A172 (cell line): ENCODE measurements around the gene CD4. TPM values are rescaled to one million over a fixed set of nuclear protein-coding genes. Genes with fewer than 3 reads are reported as not detected.

Experiments used
- DNase-seq: peaks from one replicate; pipeline ENCODE4 v3.0.0-alpha.2; 2015; ENCODE audit warnings: low spot score
- total RNA-seq: library from RNA; depleted of rRNA; stranded (reverse); fragments of >200 nt; shearing (Covaris generic); gene quantifications from 2 replicates; pipeline ENCODE4 v1.2.3, GENCODE V29; 2014

Gene CD4
- total RNA-seq, 1 experiment from 2014 or later: not detected

DNA sequence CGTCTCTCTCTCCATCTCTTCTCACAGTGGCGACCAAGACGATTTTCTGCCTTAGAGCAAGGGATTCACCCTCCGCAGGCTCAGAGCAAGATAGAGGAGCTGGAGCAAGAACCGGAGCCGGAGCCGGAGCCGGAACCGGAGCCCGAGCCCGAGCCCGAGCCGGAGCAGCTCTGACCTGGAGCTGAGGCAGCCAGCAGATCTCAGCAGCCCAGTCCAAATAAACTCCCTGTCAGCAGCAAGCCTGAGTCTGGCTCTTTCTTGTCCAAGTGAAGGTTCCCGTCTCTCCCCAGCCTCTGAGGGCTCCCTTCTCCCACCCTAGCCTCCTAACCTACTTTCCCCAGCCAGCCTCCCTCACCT lies 11.1 kb upstream of the CD4 start:
- DNase-seq: no peak

DNA sequence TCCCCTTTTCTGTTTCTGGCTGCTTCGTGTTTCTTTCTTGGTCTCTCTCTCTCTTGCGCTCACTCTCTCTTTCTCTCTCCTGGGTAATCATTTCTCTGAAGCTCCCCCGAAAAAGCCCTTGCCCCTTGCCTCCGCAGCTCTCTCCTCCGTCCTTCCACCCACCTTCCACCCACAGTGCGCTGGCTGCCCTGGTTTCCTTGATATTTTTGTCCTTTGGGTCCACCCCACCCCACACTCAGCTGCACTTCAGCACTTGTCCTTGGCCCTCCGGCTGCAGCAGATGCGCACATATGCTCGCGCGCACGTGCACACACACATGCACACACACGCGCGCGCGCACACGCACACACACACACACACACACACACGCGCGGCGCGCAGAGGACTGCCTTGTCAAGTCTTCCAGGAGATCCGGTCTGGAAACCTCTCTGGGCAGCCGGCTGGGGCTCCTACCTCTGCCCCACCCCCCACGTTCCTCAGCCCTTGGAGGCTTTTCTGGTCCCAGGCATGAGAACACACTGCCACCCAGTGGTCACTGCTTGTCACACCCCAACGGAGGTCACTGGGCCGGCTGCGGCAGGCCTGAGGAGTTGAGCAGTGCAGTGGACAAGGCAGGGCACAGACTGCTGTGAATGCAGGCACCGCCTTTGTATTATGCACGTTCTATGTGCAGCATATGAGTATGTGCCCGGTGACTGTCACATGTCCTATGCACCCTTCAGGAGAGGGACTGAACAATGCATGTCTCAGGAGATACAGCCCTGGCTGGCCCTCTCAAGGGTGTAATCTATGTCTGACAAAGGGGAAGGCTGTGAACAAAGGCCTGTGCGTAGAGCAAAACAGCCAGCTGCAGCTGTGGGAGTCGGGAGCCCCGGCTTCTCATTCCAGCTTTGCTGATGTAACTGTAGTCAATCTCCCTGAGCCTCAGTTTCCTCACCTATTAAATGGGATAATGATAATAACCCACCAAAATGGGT lies 10.5 kb upstream of the CD4 start:
- DNase-seq: peak; percentile 81

DNA sequence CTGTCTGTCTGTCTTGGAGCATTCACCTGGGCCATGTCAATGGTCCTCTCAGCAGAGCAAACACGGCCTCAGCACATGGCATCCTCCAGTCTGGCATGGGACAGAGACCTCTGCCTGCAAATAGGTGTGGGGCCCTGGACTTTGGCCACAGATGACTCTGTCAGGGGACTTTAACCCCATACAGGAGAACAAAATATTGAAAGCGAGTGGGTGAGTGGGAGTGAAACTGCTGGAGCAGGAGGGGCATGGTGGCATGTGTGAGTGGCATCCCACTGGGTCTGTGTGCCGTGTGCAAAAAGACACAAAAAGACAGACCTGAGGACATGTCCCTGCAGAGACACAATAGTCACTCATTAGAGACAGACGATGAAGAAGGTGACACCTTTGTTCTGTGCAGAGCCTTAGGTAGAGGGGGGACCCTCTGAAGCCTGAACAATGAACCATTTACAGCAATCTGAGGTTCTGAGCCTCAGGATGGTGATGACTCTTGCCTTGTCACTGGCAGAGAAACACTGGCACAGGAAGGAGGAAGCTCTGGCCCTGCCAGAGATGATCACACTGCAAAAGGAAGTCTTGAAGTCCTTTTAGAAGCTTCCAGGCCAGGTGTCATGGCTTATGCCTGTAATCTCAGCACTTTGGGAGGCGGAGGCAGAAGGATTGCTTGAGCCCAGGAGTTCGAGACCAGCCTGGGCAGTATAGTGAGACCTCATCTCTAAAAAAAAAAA lies 9.5 kb upstream of the CD4 start:
- no peak for DNase-seq

DNA sequence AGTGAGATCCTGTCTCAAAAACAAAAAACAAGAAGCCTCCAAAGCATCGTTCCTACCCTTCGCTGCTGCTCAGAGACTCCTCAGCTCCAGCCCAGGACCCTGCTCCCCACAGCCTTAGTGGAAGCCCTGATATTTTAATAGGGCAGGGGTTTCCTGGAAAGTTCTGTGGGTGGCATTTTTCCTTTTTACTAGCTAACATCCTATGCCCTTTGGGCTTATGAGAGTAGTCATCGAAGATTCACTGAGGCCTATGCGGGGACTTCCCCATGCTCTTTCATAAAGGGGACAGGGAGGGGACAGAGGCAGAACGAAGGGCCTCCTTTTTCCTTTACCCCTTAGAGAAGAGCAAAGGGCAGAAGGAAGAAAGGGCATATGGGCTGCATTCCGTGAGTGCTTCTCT lies 8.8 kb upstream of the CD4 start:
- DNase-seq: no peak

DNA sequence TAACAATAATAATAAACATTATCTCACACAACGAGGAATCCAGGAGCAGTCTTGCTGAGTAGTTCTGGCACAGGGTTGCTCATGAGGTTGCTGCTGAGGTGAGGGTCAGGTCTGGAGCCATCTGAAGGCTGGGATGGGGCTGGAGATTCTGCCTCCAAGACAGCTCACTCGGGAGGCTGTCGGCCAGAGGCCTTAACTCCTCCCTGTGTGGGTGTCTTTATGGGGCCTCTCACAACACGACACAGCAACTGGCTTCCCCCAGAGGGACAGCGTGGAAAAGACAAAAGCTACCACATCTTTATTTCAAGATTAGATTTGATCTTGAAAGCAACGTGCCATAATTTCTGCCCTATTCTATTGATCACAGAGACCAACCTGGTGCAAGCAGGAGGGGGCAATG lies 7.2 kb upstream of the CD4 start:
- DNase-seq: no peak

DNA sequence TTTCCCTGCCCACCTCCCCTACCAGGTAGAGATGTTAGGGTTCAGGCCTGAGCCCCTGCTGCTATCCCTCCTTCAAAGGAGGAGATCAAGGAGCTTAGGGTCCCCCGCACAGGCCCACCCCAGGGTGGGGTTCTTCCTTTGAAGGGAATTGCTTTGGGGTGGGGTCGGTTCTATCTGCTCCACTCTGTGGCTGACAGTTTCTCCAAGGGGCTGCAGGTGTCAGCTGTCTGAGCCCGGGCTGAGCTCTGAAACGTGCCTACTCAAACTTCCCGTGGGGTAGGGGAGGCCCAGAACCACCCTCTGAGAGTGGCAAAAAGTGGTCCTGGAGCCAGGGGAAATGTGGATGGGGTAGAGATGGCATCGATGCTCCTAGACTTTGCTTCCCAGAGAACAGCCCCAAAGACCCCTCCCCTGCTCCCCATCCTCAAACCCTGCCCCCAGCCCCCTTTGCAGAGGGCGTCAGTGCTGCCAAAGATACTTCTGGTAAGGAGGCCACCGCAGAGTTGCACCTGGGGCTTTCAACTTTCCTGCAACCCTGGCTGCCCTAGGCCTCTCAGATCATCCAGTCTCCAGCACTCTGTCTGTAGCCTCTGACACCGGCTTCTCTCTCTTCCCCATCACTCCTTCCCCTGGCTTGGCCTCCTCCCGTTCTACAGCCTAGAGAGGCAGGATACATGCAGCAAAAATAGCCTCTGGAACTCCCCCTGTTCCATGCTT lies 6.3 kb upstream of the CD4 start:
- no peak for DNase-seq

DNA sequence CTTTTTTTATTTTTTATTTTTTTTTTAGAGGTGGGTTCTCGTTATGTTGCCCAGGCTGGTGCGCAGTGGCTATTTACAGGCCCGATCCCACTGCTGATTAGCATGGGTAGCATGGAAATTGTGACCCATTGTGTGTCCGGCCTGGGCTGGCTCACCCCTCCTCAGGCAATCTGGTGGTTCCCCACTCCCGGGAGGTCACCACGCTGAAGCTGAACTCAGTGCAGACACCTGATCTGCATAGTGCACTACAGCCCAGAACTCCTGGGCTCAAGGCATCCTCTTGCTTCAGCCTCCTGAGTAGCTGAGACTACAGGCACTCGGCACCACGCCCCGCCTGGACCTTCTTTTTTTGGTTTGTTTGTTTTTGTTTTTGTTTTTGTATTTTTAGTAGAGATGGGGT lies 5.5 kb upstream of the CD4 start:
- no peak for DNase-seq

DNA sequence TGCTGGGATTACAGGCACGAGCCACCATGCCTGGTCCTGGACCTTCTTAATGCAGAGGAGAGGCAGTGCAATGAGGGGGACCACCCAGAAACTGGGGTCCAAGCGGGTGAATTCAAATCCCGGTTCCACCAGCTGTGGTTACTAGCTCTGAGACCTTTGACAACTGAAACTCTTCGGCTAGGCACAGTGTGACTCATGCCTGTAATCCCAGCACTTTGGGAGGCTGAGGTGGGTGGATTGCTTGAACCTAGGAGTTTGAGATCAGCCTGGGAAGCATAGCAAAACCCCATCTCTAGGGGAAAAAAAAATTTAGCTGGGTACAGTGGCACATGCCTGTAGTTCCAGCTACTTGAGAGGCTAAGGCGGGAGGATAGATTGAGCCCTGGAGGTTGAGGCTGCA lies 5.0 kb upstream of the CD4 start:
- DNase-seq: no peak

DNA sequence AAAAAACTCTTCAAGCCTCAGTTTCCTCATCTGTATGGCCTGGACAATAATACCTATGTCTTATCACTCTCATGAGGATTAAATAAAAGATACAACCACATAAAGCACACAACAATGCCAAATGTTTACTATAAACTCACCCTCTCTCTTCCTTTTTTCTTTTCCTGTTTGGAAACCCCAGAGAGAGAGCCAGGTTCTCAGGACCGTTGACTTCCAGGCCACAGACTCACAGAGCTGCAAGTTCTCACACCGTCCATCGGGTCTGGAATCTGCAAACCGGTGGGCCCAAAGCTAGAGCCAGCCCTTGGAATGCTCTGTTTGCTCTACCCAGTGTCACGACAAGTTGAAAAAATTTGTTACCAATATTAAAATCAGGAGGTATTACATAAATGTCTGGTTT lies 4.6 kb upstream of the CD4 start:
- no peak for DNase-seq

DNA sequence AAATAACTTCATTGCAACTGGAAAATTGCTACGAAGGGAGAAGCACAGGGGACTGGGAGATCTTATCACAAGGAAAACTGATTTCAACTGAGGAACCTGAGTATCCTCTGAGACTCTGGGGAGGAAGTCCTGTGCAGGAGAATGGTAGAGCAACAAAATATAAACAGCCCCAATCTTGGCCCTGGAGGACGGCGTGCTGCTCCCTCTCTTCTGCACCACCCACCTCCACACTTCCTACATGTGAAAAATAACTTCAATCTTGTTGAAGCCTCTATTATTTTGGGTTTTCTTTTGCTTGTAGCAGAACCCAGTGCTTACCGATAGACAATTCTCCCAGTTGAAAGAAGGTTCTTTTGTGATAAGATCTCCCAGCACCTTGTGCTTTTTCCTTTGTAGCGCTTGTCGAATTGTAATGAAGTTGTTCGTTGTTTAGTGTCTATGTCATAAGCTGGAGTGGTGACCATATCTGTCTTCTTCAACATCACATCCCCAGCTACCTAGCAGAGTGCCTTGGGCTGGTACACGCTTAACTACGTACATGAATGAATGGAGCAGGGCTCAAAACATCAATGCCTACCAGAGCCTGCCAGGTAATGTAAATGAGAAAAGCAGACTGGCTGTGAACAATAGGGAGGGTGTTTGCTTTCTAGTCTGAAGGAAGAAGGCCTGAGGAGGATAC lies 2.8 kb upstream of the CD4 start:
- no peak for DNase-seq

DNA sequence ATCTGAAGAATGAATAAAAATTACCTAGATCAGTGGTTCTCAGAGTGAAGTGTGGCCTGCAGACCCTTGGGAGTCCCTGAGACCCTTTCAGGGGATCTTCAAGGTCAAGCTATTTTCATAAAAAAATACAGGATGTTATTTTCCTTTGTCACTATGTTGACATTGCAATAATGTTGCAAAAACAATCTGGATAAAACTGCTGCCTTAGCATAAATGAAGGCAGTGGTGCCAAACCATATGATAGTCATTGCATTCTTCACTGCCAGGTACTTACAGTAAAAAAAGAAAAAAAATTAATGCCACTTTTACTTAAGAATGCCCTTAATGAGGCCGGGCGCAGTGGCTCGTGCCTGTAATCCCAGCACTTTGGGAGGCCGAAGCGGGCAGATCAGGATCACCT lies 2.0 kb upstream of the CD4 start:
- no peak for DNase-seq

DNA sequence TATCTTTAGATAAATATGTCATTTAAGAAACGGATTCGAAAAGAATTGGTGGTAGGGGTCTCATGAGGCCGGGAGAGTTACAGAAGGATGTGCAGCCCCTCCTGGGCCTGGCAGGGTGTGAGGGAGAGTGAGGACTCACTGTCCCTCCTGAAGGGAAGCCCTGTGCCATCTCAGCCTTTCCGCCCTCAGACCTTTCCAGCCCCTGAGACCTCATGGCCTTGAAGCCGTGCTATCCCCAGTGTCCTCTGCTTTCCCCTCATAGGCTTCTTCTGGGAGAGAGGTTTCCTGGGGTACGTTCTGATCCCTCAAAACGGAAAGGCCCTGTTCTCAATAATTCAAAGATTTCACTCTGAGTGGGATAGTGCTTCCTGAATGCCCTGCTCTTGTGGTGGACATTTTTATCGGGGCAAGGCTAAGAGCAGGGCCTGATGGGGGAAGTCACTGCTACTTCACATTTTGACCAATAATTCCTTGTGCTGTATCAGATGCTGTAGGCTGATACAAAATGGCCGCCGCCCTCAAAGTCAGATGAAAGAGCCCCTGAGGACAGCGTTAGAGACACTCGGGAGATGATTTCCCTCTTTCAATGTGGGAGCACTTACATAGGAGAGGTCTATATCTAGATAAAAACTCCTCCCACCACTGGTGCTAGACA lies 1.3 kb downstream of the CD4 start:
- DNase-seq: no peak

DNA sequence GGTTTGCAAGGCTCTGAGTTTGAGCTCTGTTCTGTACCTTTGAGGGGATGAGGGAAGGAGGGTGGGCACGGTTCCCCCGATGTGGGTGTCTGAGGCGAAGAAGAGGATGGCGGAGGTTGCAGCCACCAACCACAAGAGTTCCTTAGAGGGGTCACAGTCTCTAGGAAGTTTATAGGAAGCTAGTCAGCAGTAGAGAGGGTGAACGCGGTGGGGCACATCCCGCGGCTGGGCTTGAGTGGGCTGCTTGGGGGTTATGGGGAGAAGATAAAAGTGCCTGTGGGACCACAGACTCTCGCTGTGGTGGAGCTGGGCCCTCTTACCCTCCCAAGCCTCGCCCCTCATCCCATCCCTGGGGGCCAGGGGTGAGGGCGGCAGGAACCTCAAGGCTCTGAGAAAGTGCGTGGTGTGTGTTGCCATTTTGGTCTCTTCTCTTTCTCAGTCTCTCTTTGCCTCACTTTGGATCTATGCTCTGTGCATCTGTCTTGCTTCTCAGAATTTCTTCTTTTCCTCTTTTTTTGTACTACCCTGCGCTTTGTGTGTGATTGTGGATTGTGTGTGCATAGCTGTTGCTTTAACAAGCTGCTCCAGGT lies 2.7 kb downstream of the CD4 start:
- no peak for DNase-seq

DNA sequence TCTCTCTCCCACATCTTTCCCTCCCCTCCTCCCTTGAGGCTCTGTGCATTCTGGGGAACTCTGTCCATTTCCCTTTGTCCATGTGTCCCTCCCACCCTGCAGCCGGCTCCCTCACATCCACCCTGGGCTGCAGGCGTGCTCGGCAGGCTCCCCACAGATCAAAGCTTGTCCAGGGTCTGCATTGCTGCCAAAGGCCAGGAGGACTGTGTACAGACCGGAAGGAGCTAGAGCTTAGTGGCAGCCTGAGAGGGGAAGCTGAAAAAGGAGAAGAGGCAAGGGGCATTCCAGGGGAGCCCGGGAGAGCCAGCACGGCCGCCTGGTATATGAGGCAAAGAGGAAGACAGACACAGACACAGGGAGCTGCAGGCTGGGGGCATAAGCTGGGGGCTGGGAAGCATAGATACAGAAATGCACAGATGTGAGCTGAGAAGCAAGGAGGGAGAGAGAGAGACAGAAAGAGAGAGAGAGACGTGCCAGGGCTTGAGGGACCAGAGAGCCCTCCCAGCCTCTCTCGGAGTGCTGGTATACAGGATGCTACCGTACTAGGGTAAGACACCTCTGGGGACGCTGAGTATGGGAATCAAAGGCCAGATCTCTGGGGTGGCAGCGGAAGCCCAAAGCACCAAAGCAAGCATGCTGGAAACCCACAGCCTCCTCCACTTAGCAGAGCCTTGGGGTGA lies 3.3 kb downstream of the CD4 start:
- no peak for DNase-seq

DNA sequence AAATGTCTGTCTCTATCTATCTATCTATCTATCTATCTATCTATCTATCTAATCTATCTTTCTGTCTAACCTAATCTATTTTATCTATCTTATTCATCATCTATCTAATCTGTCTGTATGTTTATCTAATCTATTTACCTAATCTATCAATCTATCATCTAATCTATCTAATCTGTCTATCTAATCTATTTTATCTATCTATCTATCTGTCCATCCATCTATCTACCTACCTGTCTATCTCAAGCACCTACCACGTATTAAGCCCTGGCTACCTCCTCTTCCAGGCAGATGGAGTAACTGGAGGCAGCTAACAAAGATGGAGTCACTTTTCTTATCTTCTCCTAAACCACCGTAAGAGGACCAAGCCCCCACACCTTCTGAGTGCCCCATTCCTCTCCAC lies 5.8 kb downstream of the CD4 start:
- no peak for DNase-seq

DNA sequence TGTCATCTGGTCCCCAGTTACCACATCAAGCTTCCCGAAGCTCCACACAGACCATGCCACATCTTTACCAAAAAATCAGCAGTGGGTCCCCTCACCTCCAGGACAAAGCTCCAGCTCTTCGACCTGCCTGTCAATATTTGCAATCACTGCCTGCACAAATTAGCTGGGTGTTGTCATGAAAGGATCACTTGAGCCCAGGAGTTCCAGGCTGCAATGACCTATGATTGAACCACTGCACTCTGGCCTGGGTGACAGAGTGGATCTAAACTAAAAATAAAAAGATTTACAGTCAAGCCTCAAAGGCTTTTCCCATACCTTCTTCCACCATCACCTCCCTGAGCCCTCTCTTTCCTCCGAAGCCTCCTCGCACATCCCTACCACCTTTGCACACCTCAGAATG lies 7.2 kb downstream of the CD4 start:
- no peak for DNase-seq

DNA sequence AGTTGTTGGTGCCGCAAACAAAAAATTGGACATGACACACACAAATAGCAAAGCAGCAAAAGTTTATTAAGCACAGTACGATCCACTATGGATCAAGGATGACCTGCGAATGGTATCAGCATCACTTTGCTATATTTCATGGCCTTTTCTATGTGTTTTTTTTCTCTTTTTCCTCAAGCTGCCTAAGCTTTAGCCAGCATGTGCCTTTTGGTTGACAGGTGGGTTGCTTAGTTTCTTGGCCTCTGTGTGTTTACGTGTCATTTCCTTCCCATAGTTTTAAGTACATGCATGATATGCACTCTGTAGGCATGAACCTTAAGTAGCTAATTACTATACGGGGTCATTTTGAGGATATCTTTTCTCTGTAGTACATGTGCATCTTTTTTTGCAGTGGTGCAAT lies 9.8 kb downstream of the CD4 start:
- DNase-seq: no peak

DNA sequence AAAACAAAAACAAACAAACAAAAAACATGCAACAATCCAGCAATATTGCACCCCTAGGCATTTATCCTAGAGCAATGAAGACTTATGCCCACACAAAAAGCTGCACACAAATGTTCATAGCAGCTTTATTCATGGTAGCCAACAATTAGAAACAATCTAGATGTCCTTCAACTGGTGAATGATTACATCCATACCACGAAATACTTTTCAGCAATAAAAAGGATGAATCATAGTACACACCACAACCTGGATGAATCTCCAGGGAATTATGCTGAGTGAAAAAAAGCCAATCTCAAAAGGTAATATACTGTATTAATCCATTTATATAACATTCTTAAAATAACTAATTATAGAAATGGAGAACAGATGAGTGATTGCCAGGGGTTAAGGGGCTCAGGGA lies 17.8 kb downstream of the CD4 start:
- no peak for DNase-seq

DNA sequence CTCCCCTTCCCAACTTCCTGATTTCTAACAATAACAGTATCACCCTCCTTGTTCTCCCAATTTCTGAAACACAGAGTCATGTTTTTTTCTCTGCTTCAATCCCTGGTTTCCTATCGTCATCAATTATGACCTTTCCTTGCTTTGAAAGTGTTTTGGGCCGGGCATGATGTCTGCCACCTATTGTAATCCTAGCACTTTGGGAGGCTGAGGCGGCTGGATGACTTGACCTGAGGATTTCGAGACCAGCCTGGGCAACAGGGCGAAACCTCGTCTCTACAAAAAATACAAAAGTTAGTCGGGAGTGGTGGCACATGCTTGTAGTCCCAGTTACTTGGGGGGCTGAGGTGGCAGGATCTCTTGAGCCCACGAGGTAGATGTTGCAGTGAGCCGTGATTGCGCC lies 19.7 kb downstream of the CD4 start:
- no peak for DNase-seq

DNA sequence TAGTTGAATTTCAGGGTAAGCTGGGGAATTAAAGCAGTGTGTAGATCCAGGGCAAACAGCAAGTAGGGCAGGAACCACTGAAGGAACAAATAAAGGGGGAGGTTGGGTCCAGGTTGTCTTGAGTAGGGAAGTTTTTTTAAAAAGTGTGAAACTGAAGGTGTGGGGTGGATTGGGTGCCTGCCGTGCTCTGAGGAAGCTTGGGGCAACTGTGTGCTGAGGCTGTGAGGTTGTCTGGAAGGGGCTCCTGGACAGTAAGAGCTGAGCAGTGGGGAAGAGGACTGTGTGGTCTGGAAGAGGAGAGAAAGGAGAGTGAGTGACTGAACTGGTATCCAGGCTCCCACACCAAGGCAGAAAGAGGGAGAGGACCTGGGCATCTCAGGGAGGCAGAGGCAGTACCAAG lies 21.4 kb downstream of the CD4 start:
- DNase-seq: no peak

DNA sequence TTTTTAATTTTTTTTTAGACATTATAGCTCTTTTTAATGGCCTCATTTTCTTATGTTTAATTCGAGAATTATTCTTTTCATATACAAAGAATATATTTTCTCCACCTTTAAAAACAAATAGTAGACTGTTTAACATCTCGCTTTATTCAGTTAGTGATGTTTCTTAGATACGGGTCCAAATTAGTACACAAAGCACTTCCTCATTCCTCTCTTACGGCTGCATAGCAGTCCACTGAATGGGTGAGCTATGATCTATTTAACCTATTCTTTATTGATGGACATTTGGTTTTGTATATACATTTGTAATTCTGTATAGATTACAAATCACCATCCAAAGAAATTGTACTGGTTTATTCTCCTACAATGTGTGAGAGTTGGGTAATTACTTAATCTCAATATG lies 24.0 kb downstream of the CD4 start:
- DNase-seq: no peak
